ENCODE measurements around the gene SHC2.

DNA sequence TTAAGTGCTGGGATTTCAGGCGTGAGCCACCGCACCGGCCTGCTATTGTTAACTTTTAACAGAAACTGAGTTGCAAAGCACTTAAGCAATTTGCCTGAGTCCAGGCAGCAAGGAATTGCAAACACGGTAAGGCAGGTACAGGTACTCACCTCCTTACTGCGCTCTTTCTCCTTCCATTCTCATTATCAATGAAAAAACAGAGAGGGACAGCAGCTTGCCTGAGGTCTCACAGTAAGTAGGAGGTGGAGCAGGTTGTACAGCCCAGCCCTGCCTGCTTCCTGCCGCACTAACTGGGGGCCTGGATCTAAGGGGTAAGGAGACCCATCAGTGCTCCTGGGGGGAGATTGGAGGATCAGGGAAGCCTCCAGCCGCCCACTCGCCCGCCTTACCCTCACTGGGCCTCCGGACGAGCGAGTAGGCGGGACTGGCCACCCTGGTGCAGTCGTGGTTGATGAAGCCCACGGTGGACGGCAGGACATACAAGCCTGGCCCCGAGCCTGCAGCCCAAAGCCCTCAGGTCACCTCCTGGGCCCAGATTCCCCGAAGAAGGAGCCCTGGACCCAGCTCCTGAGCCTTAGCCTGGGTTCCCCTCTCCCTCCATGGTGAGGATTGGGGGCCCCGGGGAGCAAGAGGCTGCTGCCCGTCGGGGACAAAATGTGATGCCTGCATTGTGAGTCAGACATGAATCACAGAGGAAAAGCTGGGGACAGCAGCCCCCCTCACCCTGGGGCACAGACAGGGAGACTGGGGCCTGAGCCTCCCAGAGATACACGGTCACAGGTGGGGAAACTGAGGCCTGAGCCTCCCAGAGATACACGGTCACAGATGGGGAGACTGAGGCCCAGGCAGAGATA lies 11.4 kb upstream of the SHC2 start:
- TF ChIP-seq, protein P1, sequence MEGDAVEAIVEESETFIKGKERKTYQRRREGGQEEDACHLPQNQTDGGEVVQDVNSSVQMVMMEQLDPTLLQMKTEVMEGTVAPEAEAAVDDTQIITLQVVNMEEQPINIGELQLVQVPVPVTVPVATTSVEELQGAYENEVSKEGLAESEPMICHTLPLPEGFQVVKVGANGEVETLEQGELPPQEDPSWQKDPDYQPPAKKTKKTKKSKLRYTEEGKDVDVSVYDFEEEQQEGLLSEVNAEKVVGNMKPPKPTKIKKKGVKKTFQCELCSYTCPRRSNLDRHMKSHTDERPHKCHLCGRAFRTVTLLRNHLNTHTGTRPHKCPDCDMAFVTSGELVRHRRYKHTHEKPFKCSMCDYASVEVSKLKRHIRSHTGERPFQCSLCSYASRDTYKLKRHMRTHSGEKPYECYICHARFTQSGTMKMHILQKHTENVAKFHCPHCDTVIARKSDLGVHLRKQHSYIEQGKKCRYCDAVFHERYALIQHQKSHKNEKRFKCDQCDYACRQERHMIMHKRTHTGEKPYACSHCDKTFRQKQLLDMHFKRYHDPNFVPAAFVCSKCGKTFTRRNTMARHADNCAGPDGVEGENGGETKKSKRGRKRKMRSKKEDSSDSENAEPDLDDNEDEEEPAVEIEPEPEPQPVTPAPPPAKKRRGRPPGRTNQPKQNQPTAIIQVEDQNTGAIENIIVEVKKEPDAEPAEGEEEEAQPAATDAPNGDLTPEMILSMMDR (IDR thresholded peaks at IDR 0.05), result no peak
- no peak for TF ChIP-seq POLR2AphosphoS5 (IDR thresholded peaks at IDR 0.05)
